Measurements from ENCODE around the gene LRRC23. TPM values are rescaled to one million over a fixed set of nuclear protein-coding genes. Genes with fewer than 3 reads are reported as not detected.
"Not testable (repeated sequence)": the region's sequence is repeated elsewhere in the genome, so short reads cannot be mapped to it uniquely, and the experiment has no call there.

The LRRC23 gene
- 7.9 TPM for polyA plus RNA-seq (2012; ENCODE audit: low read depth, missing spikeins)

GRCh38 chr12:6904280-6905276 lies at the start of gene LRRC23:
Gene LRRC23 (plus strand): TSS chr12:6904822. CDS start chr12:6905634, 812 bp downstream.
- DNase-seq (ENCODE audit: insufficient read length, low spot score) (peak; percentile 82), FAIRE-seq (peak; percentile 99)
- TF ChIP-seq PAX5 (IDR thresholded peaks at IDR 0.05; ENCODE audit: insufficient read depth, low read length, severe bottlenecking) (no peak), POLR2AphosphoS5 (IDR thresholded peaks at IDR 0.05; ENCODE audit: low read depth, low read length) (no peak), SPI1 (IDR thresholded peaks at IDR 0.05; ENCODE audit: low read depth, low read length) (no peak), POU2F2 (IDR thresholded peaks at IDR 0.05; ENCODE audit: low read depth, low read length) (no peak), TAF1 (IDR thresholded peaks at IDR 0.05; ENCODE audit: low read depth, low read length) (no peak), POLR2A (IDR thresholded peaks at IDR 0.05; ENCODE audit: low read depth, low read length) (no peak)

- no peak for DNase-seq (ENCODE audit: insufficient read length, low spot score)
- TF ChIP-seq POLR2A (IDR thresholded peaks at IDR 0.05; ENCODE audit: low read depth, low read length) = no peak
- no peak for TF ChIP-seq PAX5 (IDR thresholded peaks at IDR 0.05; ENCODE audit: insufficient read depth, low read length, severe bottlenecking)
- no peak for TF ChIP-seq SPI1 (IDR thresholded peaks at IDR 0.05; ENCODE audit: low read depth, low read length)
- TF ChIP-seq TAF1 (IDR thresholded peaks at IDR 0.05; ENCODE audit: low read depth, low read length) = no peak
- TF ChIP-seq POLR2AphosphoS5 (IDR thresholded peaks at IDR 0.05; ENCODE audit: low read depth, low read length) = no peak
- TF ChIP-seq POU2F2 (IDR thresholded peaks at IDR 0.05; ENCODE audit: low read depth, low read length) = no peak
- FAIRE-seq = no peak
These were observed 49.3 kb upstream of the LRRC23 start for GRCh38 chr12:6855322-6855721.

GRCh38 chr12:6858799-6859198 lies 45.8 kb upstream of the LRRC23 start:
- no peak for FAIRE-seq
- no peak for DNase-seq (ENCODE audit: insufficient read length, low spot score)
- TF ChIP-seq POU2F2 (IDR thresholded peaks at IDR 0.05; ENCODE audit: low read depth, low read length) (no peak), TAF1 (IDR thresholded peaks at IDR 0.05; ENCODE audit: low read depth, low read length) (no peak), POLR2A (IDR thresholded peaks at IDR 0.05; ENCODE audit: low read depth, low read length) (no peak), PAX5 (IDR thresholded peaks at IDR 0.05; ENCODE audit: insufficient read depth, low read length, severe bottlenecking) (no peak), POLR2AphosphoS5 (IDR thresholded peaks at IDR 0.05; ENCODE audit: low read depth, low read length) (no peak), SPI1 (IDR thresholded peaks at IDR 0.05; ENCODE audit: low read depth, low read length) (no peak)

- FAIRE-seq (no peak), DNase-seq (ENCODE audit: insufficient read length, low spot score) (no peak)
- TF ChIP-seq POLR2A (IDR thresholded peaks at IDR 0.05; ENCODE audit: low read depth, low read length) (no peak), POU2F2 (IDR thresholded peaks at IDR 0.05; ENCODE audit: low read depth, low read length) (no peak), PAX5 (IDR thresholded peaks at IDR 0.05; ENCODE audit: insufficient read depth, low read length, severe bottlenecking) (no peak), TAF1 (IDR thresholded peaks at IDR 0.05; ENCODE audit: low read depth, low read length) (no peak), SPI1 (IDR thresholded peaks at IDR 0.05; ENCODE audit: low read depth, low read length) (no peak), POLR2AphosphoS5 (IDR thresholded peaks at IDR 0.05; ENCODE audit: low read depth, low read length) (no peak)
These were observed 44.5 kb upstream of the LRRC23 start for GRCh38 chr12:6860116-6860515.

GRCh38 chr12:6860942-6861341 lies 43.7 kb upstream of the LRRC23 start:
- TF ChIP-seq SPI1 (IDR thresholded peaks at IDR 0.05; ENCODE audit: low read depth, low read length) (no peak), TAF1 (IDR thresholded peaks at IDR 0.05; ENCODE audit: low read depth, low read length) (no peak), POLR2A (IDR thresholded peaks at IDR 0.05; ENCODE audit: low read depth, low read length) (no peak), POU2F2 (IDR thresholded peaks at IDR 0.05; ENCODE audit: low read depth, low read length) (no peak), POLR2AphosphoS5 (IDR thresholded peaks at IDR 0.05; ENCODE audit: low read depth, low read length) (no peak), PAX5 (IDR thresholded peaks at IDR 0.05; ENCODE audit: insufficient read depth, low read length, severe bottlenecking) (no peak)
- no peak for FAIRE-seq
- DNase-seq (ENCODE audit: insufficient read length, low spot score) = no peak

- no peak for FAIRE-seq
- TF ChIP-seq TAF1 (IDR thresholded peaks at IDR 0.05; ENCODE audit: low read depth, low read length) (no peak), POLR2AphosphoS5 (IDR thresholded peaks at IDR 0.05; ENCODE audit: low read depth, low read length) (no peak), PAX5 (IDR thresholded peaks at IDR 0.05; ENCODE audit: insufficient read depth, low read length, severe bottlenecking) (no peak)
These were observed 43.2 kb upstream of the LRRC23 start for GRCh38 chr12:6861391-6861790.

GRCh38 chr12:6863033-6863432 lies 41.6 kb upstream of the LRRC23 start:
- DNase-seq (ENCODE audit: insufficient read length, low spot score) = no peak
- TF ChIP-seq SPI1 (IDR thresholded peaks at IDR 0.05; ENCODE audit: low read depth, low read length) (no peak), POU2F2 (IDR thresholded peaks at IDR 0.05; ENCODE audit: low read depth, low read length) (no peak), PAX5 (IDR thresholded peaks at IDR 0.05; ENCODE audit: insufficient read depth, low read length, severe bottlenecking) (no peak)
- no peak for FAIRE-seq

More at GRCh38 chr12:6861391-6861790, 43.2 kb upstream of the LRRC23 start:
- DNase-seq (ENCODE audit: insufficient read length, low spot score) = no peak

- FAIRE-seq = no peak
- DNase-seq (ENCODE audit: insufficient read length, low spot score) = no peak
- TF ChIP-seq PAX5 (IDR thresholded peaks at IDR 0.05; ENCODE audit: insufficient read depth, low read length, severe bottlenecking) = no peak
- TF ChIP-seq TAF1 (IDR thresholded peaks at IDR 0.05; ENCODE audit: low read depth, low read length) = no peak
- no peak for TF ChIP-seq POU2F2 (IDR thresholded peaks at IDR 0.05; ENCODE audit: low read depth, low read length)
- TF ChIP-seq POLR2AphosphoS5 (IDR thresholded peaks at IDR 0.05; ENCODE audit: low read depth, low read length) = no peak
- no peak for TF ChIP-seq SPI1 (IDR thresholded peaks at IDR 0.05; ENCODE audit: low read depth, low read length)
- no peak for TF ChIP-seq POLR2A (IDR thresholded peaks at IDR 0.05; ENCODE audit: low read depth, low read length)
These were observed 40.9 kb upstream of the LRRC23 start for GRCh38 chr12:6863586-6864321.

GRCh38 chr12:6865307-6865706 lies 39.3 kb upstream of the LRRC23 start:
- not testable (repeated sequence) for FAIRE-seq; DNase-seq (ENCODE audit: insufficient read length, low spot score)
